ENCODE results near the gene THSD4. TPM values are rescaled to one million over a fixed set of nuclear protein-coding genes. Genes with fewer than 3 reads are reported as not detected.
A peak's percentile ranks its signal among the peaks of the same experiment; 100 is the strongest.

Gene THSD4
- total RNA-seq, 6 experiments from 2014 or later = 5.2 to 21.8 (median 13.7) TPM

DNA sequence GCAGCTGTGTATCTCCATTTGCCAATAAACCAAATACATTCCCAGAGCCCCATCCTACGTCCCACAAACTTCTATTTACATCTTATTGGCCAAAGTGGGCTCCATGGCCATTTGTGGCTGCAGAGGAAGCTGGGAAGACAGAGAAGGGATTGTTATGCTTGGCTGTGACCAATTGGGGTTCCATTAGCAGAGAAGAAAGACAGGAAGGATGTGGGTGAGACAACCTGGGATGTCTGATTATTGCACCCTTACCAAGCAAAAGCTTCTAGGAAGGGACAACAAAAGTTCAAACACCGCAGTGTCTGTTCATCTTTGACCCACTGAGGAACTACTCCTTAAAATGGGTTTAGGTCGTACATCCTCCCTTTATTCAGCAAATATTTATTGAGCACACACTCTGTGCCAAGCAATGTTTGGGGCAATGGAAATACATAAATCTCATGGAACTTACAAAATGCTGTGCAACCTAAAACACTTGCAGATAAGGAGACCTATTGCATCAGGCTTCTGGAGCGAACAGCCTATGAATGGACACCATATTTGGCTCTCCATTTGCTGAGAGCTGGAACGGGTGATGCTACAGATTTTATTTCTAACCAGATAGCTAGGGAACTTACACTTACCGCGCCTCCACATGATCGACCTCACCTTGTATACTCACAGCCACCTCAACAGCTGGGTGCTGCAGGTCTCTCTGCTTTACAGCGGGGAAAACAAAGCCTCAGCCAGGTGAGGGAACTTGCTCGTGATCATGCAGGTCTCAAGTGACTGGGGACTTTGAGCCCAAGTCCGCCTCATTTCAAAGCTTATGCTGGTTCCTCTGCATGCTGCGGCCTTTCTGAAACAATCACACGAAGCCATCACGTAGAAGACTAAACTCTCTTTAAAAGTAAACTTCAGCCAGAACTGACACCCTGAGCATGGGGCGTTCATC lies 673.6 kb downstream of the THSD4 start:
- no peak for ATAC-seq
- TF ChIP-seq CTCF (IDR thresholded peaks at IDR 0.05) (no peak), POLR2A (IDR thresholded peaks at IDR 0.05) (no peak)
- H3K27me3 ChIP-seq = no peaks in the 10 kb centered on the region
- intact Hi-C loops (cut with DNase I) = no loop called here
- 89% methylated on average over 10 of the region's 15 CpGs for whole genome bisulfite sequencing (ENCODE audit: insufficient coverage, low coverage, low lambda C conversion rate, missing lambda C conversion rate)
- DNase-seq = peak in 1 of 3 donors; percentile 14
- no peak overlapping the region for H3K4me3 ChIP-seq
- H3K27ac ChIP-seq = no peak overlapping the region
- no peaks in the 10 kb centered on the region for H3K4me1 ChIP-seq
- no peaks in the 10 kb centered on the region for H3K36me3 ChIP-seq
- H3K9me3 ChIP-seq = no peaks in the 10 kb centered on the region

- Histone ChIP-seq H3K27ac (no peak overlapping the region), H3K9me3 (no peaks in the 10 kb centered on the region), H3K36me3 (no peaks in the 10 kb centered on the region), H3K4me3 (no peak overlapping the region), H3K27me3 (no peaks in the 10 kb centered on the region), H3K4me1 (no peaks in the 10 kb centered on the region)
- 89% methylated on average over 3 of the region's 6 CpGs for WGBS (ENCODE audit: insufficient coverage, low coverage, low lambda C conversion rate, missing lambda C conversion rate)
- DNase-seq = no peak
- intact Hi-C loops (cut with DNase I) = no loop called here
- TF ChIP-seq CTCF (IDR thresholded peaks at IDR 0.05) = no peak
- TF ChIP-seq POLR2A (IDR thresholded peaks at IDR 0.05) = no peak
- no peak for ATAC-seq
Observed at GRCh38 chr15:71789616-71790015, 674.3 kb downstream of the THSD4 start.

GRCh38 chr15:71790081-71790480 lies 674.8 kb downstream of the THSD4 start:
- intact Hi-C loops (cut with DNase I) = no loop called here
- TF ChIP-seq POLR2A (IDR thresholded peaks at IDR 0.05) = no peak
- TF ChIP-seq CTCF (IDR thresholded peaks at IDR 0.05) = no peak
- DNase-seq (peak in 1 of 3 donors; percentile 30), ATAC-seq (no peak)
- no peaks in the 10 kb centered on the region for H3K9me3 ChIP-seq
- no peak overlapping the region for H3K4me3 ChIP-seq
- no peaks in the 10 kb centered on the region for H3K36me3 ChIP-seq
- no peaks in the 10 kb centered on the region for H3K27me3 ChIP-seq
- WGBS (ENCODE audit: insufficient coverage, low coverage, low lambda C conversion rate, missing lambda C conversion rate) = 81% methylated on average over 9 of the region's 10 CpGs
- no peaks in the 10 kb centered on the region for H3K4me1 ChIP-seq
- no peak overlapping the region for H3K27ac ChIP-seq

DNA sequence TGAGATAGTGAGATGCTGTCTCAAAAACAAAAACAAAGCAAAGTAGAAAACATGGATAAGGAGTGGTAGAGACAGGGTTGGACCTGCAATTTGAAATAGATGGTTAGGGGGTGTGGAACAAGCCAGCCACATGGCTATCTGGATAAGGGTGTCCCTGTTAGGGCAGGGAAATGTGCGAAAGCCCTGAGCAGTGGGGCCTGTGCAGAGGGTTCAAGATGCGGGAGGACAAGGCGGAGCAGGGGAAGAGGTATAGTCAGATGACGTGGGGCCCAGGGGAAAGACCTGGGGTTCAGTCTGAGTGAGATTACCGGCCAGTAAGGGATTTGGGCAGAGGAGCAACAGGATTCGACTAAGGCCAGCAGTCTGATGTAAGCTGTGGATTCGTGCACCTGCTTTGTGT lies 676.7 kb downstream of the THSD4 start:
- Histone ChIP-seq H3K27me3 (no peaks in the 10 kb centered on the region), H3K4me3 (no peak overlapping the region), H3K36me3 (no peaks in the 10 kb centered on the region), H3K9me3 (no peaks in the 10 kb centered on the region), H3K4me1 (no peaks in the 10 kb centered on the region), H3K27ac (no peak overlapping the region)
- DNase-seq = peak in 1 of 3 donors; percentile 27
- intact Hi-C loops (cut with DNase I) = no loop called here
- WGBS (ENCODE audit: insufficient coverage, low coverage, low lambda C conversion rate, missing lambda C conversion rate) = 92% methylated on average over 5 of the region's 7 CpGs
- ATAC-seq = no peak
- TF ChIP-seq POLR2A (IDR thresholded peaks at IDR 0.05) = no peak

DNA sequence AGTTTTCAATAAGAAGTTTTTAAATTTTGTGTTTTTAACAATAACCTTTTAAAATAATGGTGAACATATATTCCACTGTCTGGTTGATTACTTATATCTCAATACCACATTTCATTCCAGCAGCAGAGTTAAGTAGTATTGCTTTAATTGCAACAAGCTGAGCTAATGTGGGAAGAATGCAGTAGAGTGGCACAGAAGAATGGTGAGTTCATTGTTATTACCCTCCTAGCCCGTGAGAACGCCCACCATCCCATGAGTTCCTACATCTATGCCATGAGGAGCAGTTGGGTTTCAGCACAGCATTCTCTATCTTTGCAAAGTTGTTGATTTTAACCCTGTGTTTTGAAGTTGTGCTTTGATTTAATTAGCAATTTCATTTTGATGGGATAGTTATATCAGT lies 677.2 kb downstream of the THSD4 start:
- WGBS (ENCODE audit: insufficient coverage, low coverage, low lambda C conversion rate, missing lambda C conversion rate) = 71% methylated on average over 2 of the region's 2 CpGs
- H3K36me3 ChIP-seq = no peaks in the 10 kb centered on the region
- TF ChIP-seq CTCF (IDR thresholded peaks at IDR 0.05) = no peak
- no peak overlapping the region for H3K27ac ChIP-seq
- H3K4me3 ChIP-seq = no peak overlapping the region
- intact Hi-C loops (cut with DNase I) = no loop called here
- H3K4me1 ChIP-seq = no peaks in the 10 kb centered on the region
- no peaks in the 10 kb centered on the region for H3K9me3 ChIP-seq
- no peaks in the 10 kb centered on the region for H3K27me3 ChIP-seq
- ATAC-seq = no peak
- no peak for DNase-seq
